HG02840 (cell line): ENCODE results near the gene CMPK2.
A peak's percentile ranks its signal among the peaks of the same experiment; 100 is the strongest.

Experiments used
- ATAC-seq: cut with Tn5 transposase; IDR thresholded peaks from one replicate; pipeline ENCODE4 v1.9.1; 2021; ENCODE audit warnings: mild to moderate bottlenecking, moderate library complexity, moderate number of reproducible peaks; ENCODE audit not compliant: unreplicated experiment, low FRiP score

The CMPK2 gene

GRCh38 chr2:6846540-6846939, 19.2 kb downstream of the CMPK2 start:
- no peak for ATAC-seq

- ATAC-seq: no peak
Measured at GRCh38 chr2:6845903-6846302, 19.8 kb downstream of the CMPK2 start.

GRCh38 chr2:6845312-6845711, 20.4 kb downstream of the CMPK2 start:
- ATAC-seq: no peak

DNA sequence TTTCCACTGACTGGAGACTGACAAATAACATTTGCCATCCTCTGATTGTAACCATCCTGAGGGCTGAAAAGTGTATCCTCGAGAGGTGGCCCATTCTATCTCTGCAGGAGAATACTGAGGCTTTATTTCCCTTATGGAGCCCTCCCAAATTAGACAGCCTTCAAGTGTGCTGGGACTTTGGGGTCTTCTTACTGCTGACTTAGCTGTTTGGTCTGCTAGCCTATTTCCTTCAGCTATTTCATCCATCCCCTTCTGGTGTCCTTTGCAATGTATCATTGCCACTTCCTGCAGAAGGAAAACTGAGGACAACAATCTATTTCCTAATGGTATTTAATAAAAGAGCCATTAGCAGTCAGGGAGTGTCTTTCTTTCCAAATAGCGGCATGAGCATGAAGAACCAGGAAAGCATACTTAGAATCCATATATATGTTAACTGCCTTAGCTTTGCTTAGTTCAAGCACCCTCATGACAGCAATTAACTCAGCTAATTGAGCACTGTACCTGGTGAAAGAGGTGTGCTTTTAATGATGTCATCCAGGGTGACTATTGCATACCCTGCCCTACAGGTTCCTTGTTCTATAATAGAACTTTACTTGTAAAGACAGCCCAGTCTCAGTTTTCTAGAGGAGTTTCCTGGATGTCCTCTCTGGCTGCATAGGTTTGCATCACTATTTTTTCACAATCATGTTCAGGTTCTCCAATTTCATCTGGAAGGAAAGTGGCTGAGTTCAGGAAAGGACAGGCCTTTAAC, 24.0 kb downstream of the CMPK2 start:
- ATAC-seq: no peak

- ATAC-seq: no peak
Measured at GRCh38 chr2:6838673-6839319, 26.9 kb downstream of the CMPK2 start.

GRCh38 chr2:6835467-6835866, 30.2 kb downstream of the CMPK2 start:
- no peak for ATAC-seq

DNA sequence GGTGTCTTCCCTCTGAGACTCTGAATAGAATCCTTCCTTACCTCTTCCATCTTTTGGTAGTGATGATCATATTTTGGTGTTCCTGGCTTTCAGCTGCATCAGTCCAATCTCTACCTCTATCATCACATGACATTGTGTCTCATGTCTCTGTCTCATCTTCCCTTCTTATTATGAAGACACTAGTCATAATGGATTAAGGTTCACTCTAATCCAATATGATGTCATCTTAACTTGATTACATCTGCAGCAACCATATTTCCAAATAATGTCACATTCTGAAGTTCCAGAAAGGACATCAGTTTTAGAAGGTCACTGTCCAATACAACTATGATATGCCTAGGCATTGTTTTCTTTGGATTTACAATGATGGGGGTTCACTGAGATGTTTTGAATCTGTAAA, 31.5 kb downstream of the CMPK2 start:
- ATAC-seq: no peak

DNA sequence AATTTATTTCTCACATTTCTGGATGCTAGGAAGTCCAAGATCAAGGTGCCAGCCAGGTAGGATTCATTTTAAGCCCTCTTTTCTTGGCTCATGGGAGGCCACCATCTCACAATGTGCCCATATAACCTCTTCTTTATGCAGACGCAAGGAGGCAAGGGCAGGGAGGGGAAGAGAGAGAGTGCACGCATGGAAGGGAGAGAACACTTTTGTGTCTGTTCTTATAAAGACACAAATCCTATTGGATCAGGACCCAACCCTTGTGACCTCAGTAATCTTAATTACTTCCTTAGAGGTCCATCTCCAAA, 32.5 kb downstream of the CMPK2 start:
- no peak for ATAC-seq

DNA sequence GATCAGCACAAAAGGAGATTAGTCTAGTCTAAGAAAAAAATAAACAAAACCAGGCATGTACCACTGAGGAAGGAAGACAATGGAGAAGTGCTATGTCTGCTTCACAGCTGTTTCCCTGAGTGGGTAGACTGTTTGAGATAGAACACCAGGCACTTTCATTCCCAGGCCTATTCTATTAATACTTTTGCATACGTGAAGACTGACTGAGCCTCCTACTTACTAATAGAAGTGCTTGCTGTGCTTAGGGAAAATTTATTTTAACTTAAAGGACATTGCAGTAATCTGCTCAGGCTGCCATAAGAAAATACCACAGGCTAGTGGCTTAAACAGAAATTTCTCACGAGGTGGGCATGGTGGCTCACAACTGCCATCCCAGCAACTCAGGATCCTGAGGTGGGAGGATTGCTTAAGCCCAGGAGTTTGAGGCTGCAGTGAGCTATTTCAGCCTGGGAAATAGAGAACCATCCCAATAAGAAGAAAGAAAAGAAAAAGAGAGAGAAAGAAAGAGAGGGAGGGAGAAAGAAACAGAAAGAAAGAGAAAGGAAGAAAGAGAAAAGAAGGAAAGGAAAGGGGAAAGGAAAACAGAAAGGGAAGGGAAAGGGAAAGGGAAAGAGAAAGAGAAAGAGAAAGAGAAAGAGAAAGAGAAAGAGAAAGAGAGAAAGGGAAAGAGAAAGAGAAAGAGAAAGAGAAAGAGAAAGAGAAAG, 33.0 kb downstream of the CMPK2 start:
- no peak for ATAC-seq

GRCh38 chr2:6831229-6831628, 34.5 kb downstream of the CMPK2 start:
- ATAC-seq: no peak

DNA sequence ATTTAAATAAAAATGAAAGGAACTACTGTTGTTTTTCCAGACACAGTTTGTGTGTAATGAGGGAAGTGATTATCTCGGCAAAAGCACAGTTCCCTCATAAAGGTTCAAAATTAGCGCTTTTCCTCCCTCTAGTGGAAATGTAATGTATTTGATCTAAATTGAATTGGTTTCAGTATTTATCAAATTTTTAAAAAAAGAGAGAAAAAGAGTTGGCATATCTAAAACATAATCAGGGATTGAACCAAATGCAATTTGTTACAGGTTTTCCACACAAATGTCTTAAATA, 37.5 kb downstream of the CMPK2 start:
- no peak for ATAC-seq

GRCh38 chr2:6827566-6828298, 38.0 kb downstream of the CMPK2 start:
- no peak for ATAC-seq

- peak; percentile 88 for ATAC-seq
Measured at GRCh38 chr2:6826081-6826913, 39.4 kb downstream of the CMPK2 start.

- ATAC-seq: no peak
Measured at GRCh38 chr2:6824962-6825361, 40.7 kb downstream of the CMPK2 start.

- ATAC-seq: no peak
Measured at GRCh38 chr2:6823111-6823510, 42.6 kb downstream of the CMPK2 start.

DNA sequence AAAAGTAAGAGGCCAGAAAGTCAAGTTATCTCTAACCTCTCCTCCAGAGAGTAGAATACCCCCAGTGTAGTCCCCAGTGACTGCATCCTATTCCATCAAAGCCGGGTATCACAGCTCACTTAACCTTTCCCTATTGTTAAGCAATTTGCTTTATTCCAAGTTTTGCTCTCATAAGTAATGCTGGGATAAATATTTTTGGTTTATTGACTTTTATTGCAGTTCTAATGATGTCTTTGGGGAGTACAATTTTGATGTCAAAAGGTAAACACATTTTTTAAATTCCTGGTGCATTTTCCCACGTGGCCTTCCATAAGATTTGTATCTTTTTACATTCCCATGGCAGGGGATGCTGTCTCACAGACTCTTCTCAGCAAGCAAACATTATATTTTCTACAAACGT, 43.3 kb downstream of the CMPK2 start:
- no peak for ATAC-seq

DNA sequence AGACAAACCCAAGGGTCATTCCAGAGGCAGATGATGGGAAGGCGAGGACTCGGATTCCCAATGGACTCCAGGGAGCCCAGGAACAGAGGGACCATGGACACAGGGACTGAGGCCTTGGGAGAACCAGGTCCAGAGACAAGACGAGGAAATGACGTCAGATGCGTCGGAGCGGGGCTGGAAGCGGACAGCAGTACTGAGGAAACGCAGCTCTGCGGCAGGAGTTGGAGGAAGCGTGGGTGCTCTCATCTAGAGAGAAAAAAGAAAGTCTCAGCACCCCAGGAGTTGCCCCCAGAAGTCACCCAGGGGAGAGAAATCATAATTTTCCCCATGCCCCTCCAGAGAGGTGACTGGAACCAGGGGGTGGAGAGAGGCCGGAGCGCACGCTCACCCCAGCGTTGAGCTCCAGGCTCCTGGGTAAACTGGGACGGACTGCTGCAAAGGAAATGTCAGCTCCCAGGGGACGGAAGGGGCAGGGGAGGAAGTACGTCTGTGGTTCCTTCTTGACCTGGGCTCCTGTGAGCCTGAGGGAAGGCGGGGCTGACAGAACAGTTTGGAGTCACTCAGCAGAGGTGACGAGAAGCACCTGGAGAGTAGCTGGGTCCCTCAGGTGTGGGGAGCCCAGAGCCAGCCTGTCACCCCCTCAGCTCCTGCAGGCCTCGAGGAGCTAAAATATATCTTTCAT, 44.7 kb downstream of the CMPK2 start:
- no peak for ATAC-seq

GRCh38 chr2:6820236-6820635, 45.5 kb downstream of the CMPK2 start:
- no peak for ATAC-seq

DNA sequence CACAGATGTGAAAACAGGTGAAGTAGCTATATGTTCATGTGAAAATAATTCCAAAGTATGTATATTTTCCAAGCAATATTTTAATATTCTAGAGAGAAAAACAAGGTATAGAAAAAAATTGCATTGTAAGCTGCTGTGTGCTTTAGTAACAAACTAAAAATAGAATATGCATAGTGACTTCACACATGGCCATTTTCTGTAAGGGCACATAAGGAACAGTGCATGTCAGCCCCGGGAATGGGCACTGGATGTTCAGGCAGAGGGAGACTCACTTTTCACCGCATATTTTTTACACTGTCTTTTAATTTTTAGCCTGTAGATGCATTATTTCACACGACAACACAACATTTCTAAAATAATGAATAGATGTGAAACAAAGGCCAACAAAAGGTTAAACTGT, 46.0 kb downstream of the CMPK2 start:
- no peak for ATAC-seq

DNA sequence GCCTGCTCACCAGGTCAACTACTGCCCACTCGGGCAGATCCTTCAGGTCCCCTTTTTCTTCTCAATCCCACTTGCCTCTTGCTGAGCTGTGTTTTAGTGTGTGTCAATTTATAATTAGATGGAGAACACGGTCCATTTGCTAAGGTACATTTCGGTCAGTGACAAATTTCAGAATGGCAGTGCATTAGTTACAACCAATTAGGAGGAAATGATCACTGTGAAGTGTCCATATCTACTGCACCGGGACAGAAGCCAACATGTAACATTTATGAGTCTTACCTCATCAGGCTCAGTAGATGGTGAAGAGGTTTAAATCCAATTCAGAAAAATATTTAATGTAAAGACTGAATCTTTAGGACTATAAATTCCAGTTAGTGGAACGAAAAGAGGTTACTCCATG, 47.7 kb downstream of the CMPK2 start:
- ATAC-seq: no peak
